ENCODE results near the gene SCGB1D4.

GRCh38 chr11:62267576-62267975, 31.3 kb downstream of the SCGB1D4 start:
- TF ChIP-seq, protein P1, sequence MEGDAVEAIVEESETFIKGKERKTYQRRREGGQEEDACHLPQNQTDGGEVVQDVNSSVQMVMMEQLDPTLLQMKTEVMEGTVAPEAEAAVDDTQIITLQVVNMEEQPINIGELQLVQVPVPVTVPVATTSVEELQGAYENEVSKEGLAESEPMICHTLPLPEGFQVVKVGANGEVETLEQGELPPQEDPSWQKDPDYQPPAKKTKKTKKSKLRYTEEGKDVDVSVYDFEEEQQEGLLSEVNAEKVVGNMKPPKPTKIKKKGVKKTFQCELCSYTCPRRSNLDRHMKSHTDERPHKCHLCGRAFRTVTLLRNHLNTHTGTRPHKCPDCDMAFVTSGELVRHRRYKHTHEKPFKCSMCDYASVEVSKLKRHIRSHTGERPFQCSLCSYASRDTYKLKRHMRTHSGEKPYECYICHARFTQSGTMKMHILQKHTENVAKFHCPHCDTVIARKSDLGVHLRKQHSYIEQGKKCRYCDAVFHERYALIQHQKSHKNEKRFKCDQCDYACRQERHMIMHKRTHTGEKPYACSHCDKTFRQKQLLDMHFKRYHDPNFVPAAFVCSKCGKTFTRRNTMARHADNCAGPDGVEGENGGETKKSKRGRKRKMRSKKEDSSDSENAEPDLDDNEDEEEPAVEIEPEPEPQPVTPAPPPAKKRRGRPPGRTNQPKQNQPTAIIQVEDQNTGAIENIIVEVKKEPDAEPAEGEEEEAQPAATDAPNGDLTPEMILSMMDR (IDR thresholded peaks at IDR 0.05): no peak
- no peak for TF ChIP-seq POLR2A (IDR thresholded peaks at IDR 0.05)
